Lower lobe of right lung (tissue), 2 donors: ENCODE results near the gene TBC1D17. TPM values are rescaled to one million over a fixed set of nuclear protein-coding genes. Genes with fewer than 3 reads are reported as not detected.
A peak's percentile ranks its signal among the peaks of the same experiment; 100 is the strongest.

Experiments
- ATAC-seq, 2 donors: fragments of 200-7000 bp; cut with Tn5 transposase; one replicate each; pipeline ENCODE4 v1.9.1; 2020 to 2022; ENCODE audit warnings: mild to moderate bottlenecking in 2 of 2, moderate library complexity in 2 of 2
- DNase-seq: peaks from one replicate; pipeline ENCODE4 v3.0.0-alpha.2; 2020
- H3K27ac ChIP-seq: fragments of 200-600 bp; one replicate; pipeline ENCODE4 v1.8.0; 2022
- H3K27me3 ChIP-seq: fragments of 200-600 bp; one replicate; pipeline ENCODE4 v1.8.0; 2022; ENCODE audit warnings: low read depth
- H3K36me3 ChIP-seq: fragments of 200-600 bp; one replicate; pipeline ENCODE4 v1.8.0; 2022; ENCODE audit warnings: mild to moderate bottlenecking
- H3K4me1 ChIP-seq: fragments of 200-600 bp; one replicate; pipeline ENCODE4 v1.8.0; 2022
- H3K4me3 ChIP-seq: fragments of 200-600 bp; one replicate; pipeline ENCODE4 v1.8.0; 2022; ENCODE audit warnings: mild to moderate bottlenecking
- H3K9me3 ChIP-seq: fragments of 200-600 bp; one replicate; pipeline ENCODE4 v1.8.0; 2022
- intact Hi-C: fragments of 100-400 bp; cut with DNase I; formaldehyde crosslinking; loops from one replicate; pipeline ENCODE4 v1.11.0; 2022
- total RNA-seq: library from RNA; stranded (reverse); fragmentation: NEBNext Ultra II Directional; extraction: Animal tissue kit (Norgen Biotek cat#: 25700); gene quantifications from one replicate; pipeline ENCODE4 v1.2.1, GENCODE V29; 2021
- TF ChIP-seq, protein P1 (sequence below): fragments of 200-600 bp; IDR thresholded peaks from one replicate; pipeline ENCODE4 v1.8.0; 2022; ENCODE audit warnings: antibody characterized with exemption, mild to moderate bottlenecking
- donor health status: DM: no; HTN: yes; CAD: no; lungs with severe emphysema.

The TBC1D17 gene
- total RNA-seq, 1 donor from 2014 or later = 53.1 TPM

DNA sequence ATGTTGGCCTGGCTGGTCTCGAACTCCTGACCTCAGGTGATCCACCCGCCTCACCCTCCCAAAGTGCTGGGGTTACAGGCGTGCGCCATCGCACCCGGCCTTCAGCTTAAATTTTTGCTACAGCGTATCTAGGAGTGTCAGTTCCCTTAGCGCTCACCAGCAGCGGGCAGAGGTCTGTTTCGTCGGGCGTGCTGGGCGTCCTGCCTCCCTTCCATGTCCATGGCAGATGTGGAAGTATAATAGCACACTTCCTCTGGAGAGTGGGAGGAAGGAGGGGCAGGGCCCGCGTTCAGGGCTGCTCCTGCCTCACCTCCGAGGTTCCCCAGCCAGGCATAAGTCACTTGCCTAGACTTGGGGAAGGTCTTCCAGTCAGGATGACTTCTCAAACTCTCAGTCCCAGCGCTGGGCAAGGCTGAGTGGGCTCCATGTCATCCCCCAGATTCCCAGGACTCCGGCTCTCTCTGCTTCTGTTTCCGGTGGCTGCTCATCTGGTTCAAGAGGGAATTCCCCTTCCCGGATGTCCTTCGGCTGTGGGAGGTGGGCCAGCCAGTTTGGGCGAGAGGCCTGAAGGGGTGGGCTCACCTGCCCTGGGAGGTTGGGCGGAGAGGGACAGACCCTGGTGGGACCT lies 9.6 kb downstream of the TBC1D17 start:
- Histone ChIP-seq H3K4me1 (peaks cover 10% of the 10 kb centered on the region), H3K9me3 (no peaks in the 10 kb centered on the region), H3K36me3 (peaks cover 49% of the 10 kb centered on the region), H3K27me3 (peaks cover 3% of the 10 kb centered on the region), H3K27ac (no peak overlapping the region), H3K4me3 (no peak overlapping the region)
- TF ChIP-seq, protein P1, sequence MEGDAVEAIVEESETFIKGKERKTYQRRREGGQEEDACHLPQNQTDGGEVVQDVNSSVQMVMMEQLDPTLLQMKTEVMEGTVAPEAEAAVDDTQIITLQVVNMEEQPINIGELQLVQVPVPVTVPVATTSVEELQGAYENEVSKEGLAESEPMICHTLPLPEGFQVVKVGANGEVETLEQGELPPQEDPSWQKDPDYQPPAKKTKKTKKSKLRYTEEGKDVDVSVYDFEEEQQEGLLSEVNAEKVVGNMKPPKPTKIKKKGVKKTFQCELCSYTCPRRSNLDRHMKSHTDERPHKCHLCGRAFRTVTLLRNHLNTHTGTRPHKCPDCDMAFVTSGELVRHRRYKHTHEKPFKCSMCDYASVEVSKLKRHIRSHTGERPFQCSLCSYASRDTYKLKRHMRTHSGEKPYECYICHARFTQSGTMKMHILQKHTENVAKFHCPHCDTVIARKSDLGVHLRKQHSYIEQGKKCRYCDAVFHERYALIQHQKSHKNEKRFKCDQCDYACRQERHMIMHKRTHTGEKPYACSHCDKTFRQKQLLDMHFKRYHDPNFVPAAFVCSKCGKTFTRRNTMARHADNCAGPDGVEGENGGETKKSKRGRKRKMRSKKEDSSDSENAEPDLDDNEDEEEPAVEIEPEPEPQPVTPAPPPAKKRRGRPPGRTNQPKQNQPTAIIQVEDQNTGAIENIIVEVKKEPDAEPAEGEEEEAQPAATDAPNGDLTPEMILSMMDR = no peak
- DNase-seq (no peak), ATAC-seq (no peak)
- intact Hi-C loops = no loop called here

DNA sequence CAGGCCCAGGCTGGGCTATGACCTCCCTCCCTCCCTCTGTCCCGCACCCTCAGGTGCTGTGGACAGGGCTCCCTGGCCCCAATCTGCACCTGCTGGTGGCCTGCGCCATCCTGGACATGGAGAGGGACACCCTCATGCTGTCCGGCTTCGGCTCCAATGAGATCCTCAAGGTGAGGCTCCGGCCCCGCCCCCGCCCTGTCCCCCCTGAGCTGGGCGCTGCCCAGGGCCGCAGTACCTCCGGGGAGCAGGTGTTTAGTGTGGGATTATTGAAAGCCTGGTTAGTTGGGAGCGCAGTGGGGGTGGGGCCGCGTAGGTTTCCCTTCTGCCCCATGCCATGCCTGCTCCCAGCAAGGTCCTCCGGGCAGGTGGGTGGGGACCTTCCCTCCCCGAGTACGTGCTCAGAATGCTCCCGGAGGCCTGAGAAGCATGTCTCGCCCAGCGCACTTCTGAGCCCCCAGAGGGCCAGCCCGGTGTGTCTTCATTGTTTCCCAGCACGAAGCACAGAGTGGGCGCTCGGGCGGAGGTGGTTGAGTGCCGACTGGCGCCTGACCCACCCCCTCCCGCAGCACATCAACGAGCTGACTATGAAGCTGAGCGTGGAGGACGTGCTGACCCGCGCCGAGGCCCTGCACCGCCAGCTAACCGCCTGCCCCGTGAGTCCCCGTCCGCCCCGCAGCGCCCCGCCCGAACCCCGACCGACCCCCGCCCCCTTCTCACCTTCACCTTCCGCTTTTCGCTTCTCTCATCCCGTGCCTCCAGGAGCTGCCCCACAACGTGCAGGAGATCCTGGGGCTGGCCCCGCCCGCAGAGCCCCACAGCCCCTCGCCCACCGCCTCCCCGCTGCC lies 10.4 kb downstream of the TBC1D17 start:
- Histone ChIP-seq H3K4me1 (peaks cover 10% of the 10 kb centered on the region), H3K36me3 (peaks cover 41% of the 10 kb centered on the region), H3K27me3 (peaks cover 3% of the 10 kb centered on the region), H3K4me3 (no peak overlapping the region), H3K9me3 (no peaks in the 10 kb centered on the region), H3K27ac (no peak overlapping the region)
- DNase-seq (no peak), ATAC-seq (no peak)
- TF ChIP-seq, protein P1 = no peak
- intact Hi-C loops = no loop called here

GRCh38 chr19:49888510-49888824 lies 11.0 kb downstream of the TBC1D17 start:
- no peak for ATAC-seq
- peaks cover 10% of the 10 kb centered on the region for H3K4me1 ChIP-seq
- H3K27ac ChIP-seq = no peak overlapping the region
- H3K27me3 ChIP-seq = peaks cover 3% of the 10 kb centered on the region
- DNase-seq = no peak
- H3K36me3 ChIP-seq = peaks cover 36% of the 10 kb centered on the region
- no peaks in the 10 kb centered on the region for H3K9me3 ChIP-seq
- intact Hi-C loops = no loop called here
- TF ChIP-seq, protein P1 = no peak
- no peak overlapping the region for H3K4me3 ChIP-seq

GRCh38 chr19:49889038-49889686 lies 11.7 kb downstream of the TBC1D17 start:
- TF ChIP-seq, protein P1 = no peak
- DNase-seq (no peak), ATAC-seq (no peak)
- peaks cover 10% of the 10 kb centered on the region for H3K4me1 ChIP-seq
- H3K27ac ChIP-seq = no peak overlapping the region
- H3K27me3 ChIP-seq = peaks cover 3% of the 10 kb centered on the region
- intact Hi-C loops = no loop called here
- peaks cover 29% of the 10 kb centered on the region for H3K36me3 ChIP-seq
- no peak overlapping the region for H3K4me3 ChIP-seq
- H3K9me3 ChIP-seq = no peaks in the 10 kb centered on the region

GRCh38 chr19:49889687-49890348 lies 12.3 kb downstream of the TBC1D17 start:
- peaks cover 3% of the 10 kb centered on the region for H3K27me3 ChIP-seq
- H3K27ac ChIP-seq = no peak overlapping the region
- H3K4me3 ChIP-seq = peak overlapping the region; percentile 53
- peaks cover 10% of the 10 kb centered on the region for H3K4me1 ChIP-seq
- peaks cover 22% of the 10 kb centered on the region for H3K36me3 ChIP-seq
- TF ChIP-seq, protein P1 = peak; percentile 86
- no peaks in the 10 kb centered on the region for H3K9me3 ChIP-seq
- intact Hi-C loops = no loop called here
- ATAC-seq (peak; percentile 84 to 85), DNase-seq (peak; percentile 86)
